Measurements from ENCODE around the gene LCE2A.

Gene LCE2A

DNA sequence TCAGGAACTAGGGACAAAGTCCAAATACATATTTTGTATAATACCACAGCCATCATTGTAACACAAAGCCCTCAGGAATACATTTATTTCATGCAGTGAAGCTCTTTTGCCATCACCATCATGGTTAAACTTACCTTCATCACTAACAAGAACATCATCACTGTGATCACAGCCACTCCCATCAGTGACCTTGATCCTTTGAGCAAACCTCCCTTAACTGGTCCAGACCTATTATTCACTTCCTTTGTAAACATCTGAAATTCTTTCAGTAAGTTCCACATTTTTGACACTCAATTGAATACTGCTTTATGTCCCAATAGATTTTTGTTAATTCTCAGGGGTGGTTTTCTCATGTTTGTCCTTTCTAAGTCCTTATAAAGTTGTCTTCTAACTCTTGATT, 43.5 kb downstream of the LCE2A start:
- TF ChIP-seq, protein P1, sequence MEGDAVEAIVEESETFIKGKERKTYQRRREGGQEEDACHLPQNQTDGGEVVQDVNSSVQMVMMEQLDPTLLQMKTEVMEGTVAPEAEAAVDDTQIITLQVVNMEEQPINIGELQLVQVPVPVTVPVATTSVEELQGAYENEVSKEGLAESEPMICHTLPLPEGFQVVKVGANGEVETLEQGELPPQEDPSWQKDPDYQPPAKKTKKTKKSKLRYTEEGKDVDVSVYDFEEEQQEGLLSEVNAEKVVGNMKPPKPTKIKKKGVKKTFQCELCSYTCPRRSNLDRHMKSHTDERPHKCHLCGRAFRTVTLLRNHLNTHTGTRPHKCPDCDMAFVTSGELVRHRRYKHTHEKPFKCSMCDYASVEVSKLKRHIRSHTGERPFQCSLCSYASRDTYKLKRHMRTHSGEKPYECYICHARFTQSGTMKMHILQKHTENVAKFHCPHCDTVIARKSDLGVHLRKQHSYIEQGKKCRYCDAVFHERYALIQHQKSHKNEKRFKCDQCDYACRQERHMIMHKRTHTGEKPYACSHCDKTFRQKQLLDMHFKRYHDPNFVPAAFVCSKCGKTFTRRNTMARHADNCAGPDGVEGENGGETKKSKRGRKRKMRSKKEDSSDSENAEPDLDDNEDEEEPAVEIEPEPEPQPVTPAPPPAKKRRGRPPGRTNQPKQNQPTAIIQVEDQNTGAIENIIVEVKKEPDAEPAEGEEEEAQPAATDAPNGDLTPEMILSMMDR (IDR thresholded peaks at IDR 0.05; ENCODE audit: low read depth, low read length, missing control alignments), result no peak
- no peak for DNase-seq (ENCODE audit: low read depth)
- H3K4me3 ChIP-seq (ENCODE audit: low read depth, low read length), result no peak overlapping the region

DNA sequence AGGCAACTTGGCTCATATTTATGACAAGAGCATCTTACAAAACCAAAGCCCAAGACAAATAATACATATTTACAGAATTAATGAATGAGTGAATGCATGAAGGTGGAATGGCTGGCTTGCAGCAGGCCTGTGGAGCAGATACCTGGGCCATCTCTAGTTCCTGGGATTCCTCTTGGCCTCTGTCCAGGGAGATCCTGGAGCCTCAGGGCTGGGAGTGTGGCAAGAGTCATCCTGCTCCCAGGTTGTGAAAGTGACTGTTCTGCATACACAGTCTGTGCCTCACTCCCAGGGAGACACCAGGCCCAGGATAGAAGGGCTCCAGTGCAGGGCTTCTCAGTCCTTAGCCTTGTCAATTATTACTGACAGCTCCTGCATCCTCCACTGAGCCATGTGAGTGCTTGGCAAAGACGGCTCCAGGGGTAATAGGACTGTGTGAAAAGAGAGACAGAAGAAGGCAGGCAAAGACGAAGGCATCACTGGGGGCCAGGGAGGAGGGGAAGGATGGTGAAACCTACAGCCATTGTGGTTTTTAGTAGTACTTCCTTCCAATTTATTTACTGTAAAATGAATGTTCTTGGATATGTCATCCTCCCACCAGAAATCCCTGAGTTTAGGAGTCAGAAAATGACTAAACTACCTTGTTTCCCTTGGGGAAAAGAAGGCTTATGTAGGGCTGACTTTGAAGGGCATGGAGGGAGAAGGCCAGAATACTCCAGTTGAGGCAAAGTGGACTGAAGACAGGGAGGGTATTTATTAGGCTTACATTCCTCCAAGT, 45.4 kb downstream of the LCE2A start:
- TF ChIP-seq, protein P1 (IDR thresholded peaks at IDR 0.05; ENCODE audit: low read depth, low read length, missing control alignments), result no peak
- H3K4me3 ChIP-seq (ENCODE audit: low read depth, low read length), result no peak overlapping the region
- DNase-seq (ENCODE audit: low read depth), result no peak

DNA sequence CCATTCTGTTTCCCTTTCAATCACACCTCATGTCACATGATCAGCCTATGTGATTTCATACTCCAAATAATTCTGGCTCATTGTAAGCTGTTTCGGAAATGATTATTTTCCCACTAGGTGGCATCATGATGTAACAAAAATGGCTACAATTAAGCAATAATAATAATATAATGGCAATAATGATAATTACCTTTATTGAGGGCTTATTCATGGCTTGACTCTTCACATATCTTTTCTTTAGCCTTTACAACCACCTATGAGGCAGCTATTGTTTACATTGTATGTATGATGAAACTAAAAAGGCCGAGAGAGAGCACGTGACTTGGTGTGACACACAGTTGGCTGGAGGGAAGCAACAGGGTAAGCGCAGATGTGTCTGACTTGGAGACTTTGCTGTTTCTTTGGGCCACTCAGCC, 47.2 kb downstream of the LCE2A start:
- no peak for DNase-seq (ENCODE audit: low read depth)
- no peak overlapping the region for H3K4me3 ChIP-seq (ENCODE audit: low read depth, low read length)
- TF ChIP-seq, protein P1 (IDR thresholded peaks at IDR 0.05; ENCODE audit: low read depth, low read length, missing control alignments), result no peak

DNA sequence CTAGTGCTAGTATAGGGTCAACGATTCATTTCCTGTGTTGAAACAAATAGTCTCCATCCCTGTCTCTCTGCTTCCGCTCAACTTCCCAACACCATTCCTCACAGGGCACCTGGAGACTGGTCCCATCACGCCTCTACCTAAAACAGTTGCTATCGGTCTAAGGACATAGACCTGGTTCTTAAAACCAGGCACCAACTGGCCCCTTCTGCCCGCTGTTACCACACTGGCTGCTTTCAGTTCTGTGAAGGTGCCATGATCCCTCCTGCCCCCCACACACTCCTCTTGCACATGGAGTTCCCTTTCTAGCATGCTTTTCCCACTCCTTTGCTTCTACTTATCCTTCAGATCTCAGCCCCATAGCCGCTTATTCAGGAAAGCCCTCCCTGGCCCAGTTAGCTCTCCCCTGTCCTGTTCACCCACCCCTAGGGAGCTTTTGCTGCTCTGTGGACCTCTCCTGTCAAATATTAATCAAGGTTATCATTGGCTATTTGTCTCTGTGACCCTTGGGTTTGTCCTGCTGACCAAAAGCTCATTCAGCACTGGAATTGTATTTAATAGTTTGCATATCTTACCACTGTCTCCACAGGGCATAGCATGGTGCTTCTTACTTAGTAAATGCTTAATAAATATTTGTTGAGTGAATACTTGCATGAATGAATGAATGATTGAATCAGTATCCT, 47.8 kb downstream of the LCE2A start:
- no peak overlapping the region for H3K4me3 ChIP-seq (ENCODE audit: low read depth, low read length)
- DNase-seq (ENCODE audit: low read depth), result no peak
- TF ChIP-seq, protein P1 (IDR thresholded peaks at IDR 0.05; ENCODE audit: low read depth, low read length, missing control alignments), result no peak

DNA sequence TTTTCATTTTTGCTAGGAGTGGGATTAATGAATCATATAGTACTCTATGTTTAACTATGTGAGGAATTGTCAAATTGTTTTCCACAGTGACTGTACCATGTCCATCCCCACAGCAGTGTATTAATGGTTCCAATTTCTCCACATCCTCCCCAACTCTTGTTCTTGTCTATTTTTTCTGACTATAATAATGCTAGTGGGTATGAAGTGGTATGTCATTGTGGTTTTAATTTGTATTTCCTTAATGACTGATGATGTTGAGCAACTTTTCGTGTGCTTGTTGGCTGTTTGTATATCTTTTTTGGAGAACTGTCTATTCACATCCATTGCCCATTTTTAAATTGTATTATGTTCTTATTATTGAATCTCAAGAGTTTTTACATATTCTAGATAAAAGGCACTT, 49.7 kb downstream of the LCE2A start:
- no peak overlapping the region for H3K4me3 ChIP-seq (ENCODE audit: low read depth, low read length)
- no peak for DNase-seq (ENCODE audit: low read depth)
- TF ChIP-seq, protein P1 (IDR thresholded peaks at IDR 0.05; ENCODE audit: low read depth, low read length, missing control alignments), result no peak
